ENCODE measurements around the gene FBLN1.

- TF ChIP-seq, protein P1, sequence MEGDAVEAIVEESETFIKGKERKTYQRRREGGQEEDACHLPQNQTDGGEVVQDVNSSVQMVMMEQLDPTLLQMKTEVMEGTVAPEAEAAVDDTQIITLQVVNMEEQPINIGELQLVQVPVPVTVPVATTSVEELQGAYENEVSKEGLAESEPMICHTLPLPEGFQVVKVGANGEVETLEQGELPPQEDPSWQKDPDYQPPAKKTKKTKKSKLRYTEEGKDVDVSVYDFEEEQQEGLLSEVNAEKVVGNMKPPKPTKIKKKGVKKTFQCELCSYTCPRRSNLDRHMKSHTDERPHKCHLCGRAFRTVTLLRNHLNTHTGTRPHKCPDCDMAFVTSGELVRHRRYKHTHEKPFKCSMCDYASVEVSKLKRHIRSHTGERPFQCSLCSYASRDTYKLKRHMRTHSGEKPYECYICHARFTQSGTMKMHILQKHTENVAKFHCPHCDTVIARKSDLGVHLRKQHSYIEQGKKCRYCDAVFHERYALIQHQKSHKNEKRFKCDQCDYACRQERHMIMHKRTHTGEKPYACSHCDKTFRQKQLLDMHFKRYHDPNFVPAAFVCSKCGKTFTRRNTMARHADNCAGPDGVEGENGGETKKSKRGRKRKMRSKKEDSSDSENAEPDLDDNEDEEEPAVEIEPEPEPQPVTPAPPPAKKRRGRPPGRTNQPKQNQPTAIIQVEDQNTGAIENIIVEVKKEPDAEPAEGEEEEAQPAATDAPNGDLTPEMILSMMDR (tag by site-specific recombination; IDR thresholded peaks at IDR 0.05) = no peak
- TF ChIP-seq ZNF521 (tag by site-specific recombination; IDR thresholded peaks at IDR 0.05) = no peak
- no peak for TF ChIP-seq MZF1 (tag by site-specific recombination; IDR thresholded peaks at IDR 0.05; ENCODE audit: borderline replicate concordance)
- TF ChIP-seq ZNF114 (tag by site-specific recombination; IDR thresholded peaks at IDR 0.05) = no peak
- no peak for TF ChIP-seq ZNF747 (tag by site-specific recombination; IDR thresholded peaks at IDR 0.05)
- no peak for TF ChIP-seq ZNF830 (tag by site-specific recombination; IDR thresholded peaks at IDR 0.05; ENCODE audit: low read depth)
These were observed 2.0 kb downstream of the FBLN1 start for GRCh38 chr22:45504373-45505341.

Data from HEK293 (cell line).